Activated CD8-positive, alpha-beta T cell treated with anti-CD3 and anti-CD28 coated beads for 36 hours (primary cell): ENCODE results near the gene SLC25A27. TPM values are rescaled to one million over a fixed set of nuclear protein-coding genes. Genes with fewer than 3 reads are reported as not detected.

ENCODE experiments used
- ATAC-seq: fragments of 200-7000 bp; cut with Tn5 transposase; one replicate; pipeline ENCODE4 v1.10.0; 2021; ENCODE audit warnings: mild to moderate bottlenecking, moderate library complexity
- CTCF ChIA-PET: fragments of 350-600 bp; sonication (Branson Sonifier 250); formaldehyde crosslinking; loops from one replicate; lab custom pipeline; 2021; ENCODE audit warnings: antibody characterized with exemption; lab: Charles Lee
- POLR2A ChIA-PET: fragments of 350-600 bp; sonication (Branson Sonifier 250); formaldehyde crosslinking; loops from one replicate; lab custom pipeline; 2021; ENCODE audit warnings: antibody characterized with exemption; lab: Charles Lee
- DNase-seq: peaks from one replicate; pipeline ENCODE4 v3.0.0-alpha.2; 2020
- H3K27ac Mint-ChIP-seq: one replicate; pipeline ENCODE4 v1.8.0; 2021; ENCODE audit warnings: mild to moderate bottlenecking, mixed read lengths
- H3K27me3 Mint-ChIP-seq: one replicate; pipeline ENCODE4 v1.8.0; 2021; ENCODE audit warnings: mixed read lengths
- H3K36me3 Mint-ChIP-seq: one replicate; pipeline ENCODE4 v1.8.0; 2021; ENCODE audit warnings: low read depth, mixed read lengths
- H3K4me1 Mint-ChIP-seq: one replicate; pipeline ENCODE4 v1.8.0; 2021; ENCODE audit warnings: low read depth, mixed read lengths
- H3K4me3 Mint-ChIP-seq: one replicate; pipeline ENCODE4 v1.8.0; 2021; ENCODE audit warnings: mild to moderate bottlenecking, moderate library complexity, mixed read lengths
- H3K9me3 Mint-ChIP-seq: one replicate; pipeline ENCODE4 v1.8.0; 2021; ENCODE audit warnings: mixed read lengths
- intact Hi-C: fragments of 100-400 bp; cut with micrococcal nuclease; formaldehyde crosslinking; loops from one replicate; pipeline ENCODE4 v1.10.0; 2022
- total RNA-seq, 2 experiments: library from RNA; stranded (reverse); gene quantifications; one replicate each; pipeline ENCODE4 v1.2.3, GENCODE V29; 2021
- TF ChIP-seq, protein P1 (sequence below): fragments of 200-600 bp; IDR thresholded peaks from one replicate; pipeline ENCODE4 v1.8.0; 2022; ENCODE audit warnings: antibody characterized with exemption, mild to moderate bottlenecking

The SLC25A27 gene
- total RNA-seq, 2 experiments from 2014 or later, result 0.70 to 0.85 TPM

- H3K4me3 Mint-ChIP-seq, result no peak overlapping the region
- intact Hi-C loops, result no loop called here
- H3K27ac Mint-ChIP-seq, result no peak overlapping the region
- no peaks in the 10 kb centered on the region for H3K36me3 Mint-ChIP-seq
- CTCF ChIA-PET, result no interaction called here
- H3K4me1 Mint-ChIP-seq, result no peaks in the 10 kb centered on the region
- POLR2A ChIA-PET, result no interaction called here
- no peak for ATAC-seq
- DNase-seq, result no peak
- TF ChIP-seq, protein P1, sequence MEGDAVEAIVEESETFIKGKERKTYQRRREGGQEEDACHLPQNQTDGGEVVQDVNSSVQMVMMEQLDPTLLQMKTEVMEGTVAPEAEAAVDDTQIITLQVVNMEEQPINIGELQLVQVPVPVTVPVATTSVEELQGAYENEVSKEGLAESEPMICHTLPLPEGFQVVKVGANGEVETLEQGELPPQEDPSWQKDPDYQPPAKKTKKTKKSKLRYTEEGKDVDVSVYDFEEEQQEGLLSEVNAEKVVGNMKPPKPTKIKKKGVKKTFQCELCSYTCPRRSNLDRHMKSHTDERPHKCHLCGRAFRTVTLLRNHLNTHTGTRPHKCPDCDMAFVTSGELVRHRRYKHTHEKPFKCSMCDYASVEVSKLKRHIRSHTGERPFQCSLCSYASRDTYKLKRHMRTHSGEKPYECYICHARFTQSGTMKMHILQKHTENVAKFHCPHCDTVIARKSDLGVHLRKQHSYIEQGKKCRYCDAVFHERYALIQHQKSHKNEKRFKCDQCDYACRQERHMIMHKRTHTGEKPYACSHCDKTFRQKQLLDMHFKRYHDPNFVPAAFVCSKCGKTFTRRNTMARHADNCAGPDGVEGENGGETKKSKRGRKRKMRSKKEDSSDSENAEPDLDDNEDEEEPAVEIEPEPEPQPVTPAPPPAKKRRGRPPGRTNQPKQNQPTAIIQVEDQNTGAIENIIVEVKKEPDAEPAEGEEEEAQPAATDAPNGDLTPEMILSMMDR, result no peak
- no peaks in the 10 kb centered on the region for H3K9me3 Mint-ChIP-seq
- H3K27me3 Mint-ChIP-seq, result no peaks in the 10 kb centered on the region
Observed at GRCh38 chr6:46688117-46688965, 35.6 kb downstream of the SLC25A27 start.

DNA sequence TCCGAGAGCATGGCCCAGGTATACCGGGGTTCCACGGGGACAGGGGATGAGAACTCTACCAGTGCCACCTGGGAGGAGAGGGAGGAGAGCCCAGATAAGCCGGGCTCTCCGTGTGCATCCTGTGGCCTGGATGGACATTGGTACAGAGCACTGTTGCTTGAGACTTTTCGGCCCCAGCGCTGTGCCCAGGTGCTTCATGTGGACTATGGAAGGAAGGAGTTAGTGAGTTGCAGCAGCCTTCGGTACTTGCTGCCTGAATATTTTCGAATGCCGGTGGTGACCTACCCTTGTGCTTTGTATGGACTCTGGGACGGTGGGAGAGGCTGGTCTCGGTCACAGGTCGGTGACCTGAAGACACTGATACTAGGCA lies 36.2 kb downstream of the SLC25A27 start:
- intact Hi-C loops, result no loop called here
- ChIA-PET CTCF (no interaction called here), POLR2A (no interaction called here)
- no peak overlapping the region for H3K27ac Mint-ChIP-seq
- H3K36me3 Mint-ChIP-seq, result no peaks in the 10 kb centered on the region
- DNase-seq (no peak), ATAC-seq (no peak)
- no peaks in the 10 kb centered on the region for H3K9me3 Mint-ChIP-seq
- H3K27me3 Mint-ChIP-seq, result no peaks in the 10 kb centered on the region
- no peaks in the 10 kb centered on the region for H3K4me1 Mint-ChIP-seq
- H3K4me3 Mint-ChIP-seq, result no peak overlapping the region
- TF ChIP-seq, protein P1, result no peak

- no peaks in the 10 kb centered on the region for H3K27me3 Mint-ChIP-seq
- TF ChIP-seq, protein P1, result no peak
- intact Hi-C loops, result no loop called here
- no peaks in the 10 kb centered on the region for H3K9me3 Mint-ChIP-seq
- CTCF ChIA-PET, result no interaction called here
- POLR2A ChIA-PET, result no interaction called here
- H3K4me3 Mint-ChIP-seq, result no peak overlapping the region
- no peak for DNase-seq
- no peaks in the 10 kb centered on the region for H3K4me1 Mint-ChIP-seq
- H3K36me3 Mint-ChIP-seq, result no peaks in the 10 kb centered on the region
- ATAC-seq, result no peak
- no peak overlapping the region for H3K27ac Mint-ChIP-seq
Observed at GRCh38 chr6:46689657-46690056, 36.9 kb downstream of the SLC25A27 start.

DNA sequence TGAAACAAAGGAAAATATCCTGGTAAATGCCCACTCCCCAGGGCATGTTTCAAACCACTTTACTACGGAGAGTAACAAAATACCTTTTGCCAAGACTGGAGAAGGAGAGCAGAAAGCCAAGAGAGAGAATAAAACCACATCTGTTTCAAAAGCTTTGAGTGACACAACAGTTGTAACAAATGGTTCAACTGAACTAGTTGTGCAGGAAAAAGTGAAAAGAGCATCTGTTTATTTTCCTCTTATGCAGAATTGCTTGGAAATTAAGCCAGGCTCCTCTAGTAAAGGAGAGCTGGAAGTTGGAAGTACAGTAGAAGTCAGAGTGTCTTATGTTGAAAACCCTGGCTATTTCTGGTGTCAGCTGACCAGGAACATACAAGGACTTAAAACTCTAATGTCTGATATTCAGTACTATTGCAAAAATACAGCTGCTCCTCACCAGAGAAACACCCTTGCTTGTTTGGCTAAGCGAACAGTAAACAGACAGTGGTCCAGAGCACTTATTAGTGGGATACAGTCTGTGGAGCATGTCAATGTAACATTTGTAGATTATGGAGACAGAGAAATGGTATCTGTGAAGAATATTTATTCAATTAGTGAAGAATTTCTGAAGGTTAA lies 37.5 kb downstream of the SLC25A27 start:
- ATAC-seq (no peak), DNase-seq (no peak)
- no peaks in the 10 kb centered on the region for H3K36me3 Mint-ChIP-seq
- intact Hi-C loops, result no loop called here
- H3K27ac Mint-ChIP-seq, result no peak overlapping the region
- no peaks in the 10 kb centered on the region for H3K27me3 Mint-ChIP-seq
- H3K4me1 Mint-ChIP-seq, result no peaks in the 10 kb centered on the region
- no peak overlapping the region for H3K4me3 Mint-ChIP-seq
- ChIA-PET CTCF (no interaction called here), POLR2A (no interaction called here)
- TF ChIP-seq, protein P1, result no peak
- no peaks in the 10 kb centered on the region for H3K9me3 Mint-ChIP-seq

- intact Hi-C loops, result no loop called here
- Mint-ChIP-seq H3K9me3 (no peaks in the 10 kb centered on the region), H3K4me3 (no peak overlapping the region), H3K36me3 (no peaks in the 10 kb centered on the region), H3K27me3 (peaks cover 3% of the 10 kb centered on the region), H3K4me1 (no peaks in the 10 kb centered on the region), H3K27ac (no peak overlapping the region)
- POLR2A ChIA-PET, result no interaction called here
- TF ChIP-seq, protein P1, result no peak
- DNase-seq (no peak), ATAC-seq (no peak)
- CTCF ChIA-PET, result no interaction called here
Observed at GRCh38 chr6:46690911-46691451, 38.2 kb downstream of the SLC25A27 start.
